UCSD-AML1 (cell line): ENCODE data around the gene ACSM3.
A peak's percentile ranks its signal among the peaks of the same experiment; 100 is the strongest.
"Not testable (repeated sequence)": the region's sequence is repeated elsewhere in the genome, so short reads cannot be mapped to it uniquely, and the experiment has no call there.

Source experiments
- DNase-seq: peaks from one replicate; lab custom pipeline; 2025; ENCODE audit not compliant: unreplicated experiment; lab: John Stamatoyannopoulos, UW

The ACSM3 gene

GRCh38 chr16:20755238-20755637 is 8.6 kb upstream of the ACSM3 start:
- DNase-seq, result no peak

- not testable (repeated sequence) for DNase-seq
These were observed 8.0 kb upstream of the ACSM3 start for GRCh38 chr16:20755799-20756198.

- DNase-seq, result no peak
These were observed 3.5 kb upstream of the ACSM3 start for GRCh38 chr16:20760346-20760745.

GRCh38 chr16:20761175-20761574 is 2.6 kb upstream of the ACSM3 start:
- no peak for DNase-seq

- DNase-seq, result no peak
These were observed 1.2 kb upstream of the ACSM3 start for GRCh38 chr16:20762404-20763123.

GRCh38 chr16:20764448-20764847 is 634 bp downstream of the ACSM3 start:
- DNase-seq, result not testable (repeated sequence)

GRCh38 chr16:20765732-20766131 is 1.9 kb downstream of the ACSM3 start:
- no peak for DNase-seq

- DNase-seq, result no peak
These were observed 2.5 kb downstream of the ACSM3 start for GRCh38 chr16:20766294-20766693.

- DNase-seq, result no peak
These were observed 3.8 kb downstream of the ACSM3 start for GRCh38 chr16:20767577-20767976.

- no peak for DNase-seq
These were observed 4.3 kb downstream of the ACSM3 start for GRCh38 chr16:20768121-20768520.

- DNase-seq, result no peak
These were observed 5.0 kb downstream of the ACSM3 start for GRCh38 chr16:20768818-20769217.

GRCh38 chr16:20773679-20774078 is 9.9 kb downstream of the ACSM3 start:
- DNase-seq, result no peak

GRCh38 chr16:20774703-20775362 is 11.0 kb downstream of the ACSM3 start:
- peak; percentile 77 for DNase-seq

GRCh38 chr16:20781697-20782096 is 17.9 kb downstream of the ACSM3 start:
- DNase-seq, result no peak

GRCh38 chr16:20782470-20782869 is 18.7 kb downstream of the ACSM3 start:
- DNase-seq, result no peak

- DNase-seq, result no peak
These were observed 20.4 kb downstream of the ACSM3 start for GRCh38 chr16:20784204-20784603.

- DNase-seq, result no peak
These were observed 25.3 kb downstream of the ACSM3 start for GRCh38 chr16:20789130-20789529.

- DNase-seq, result no peak
These were observed 28.3 kb downstream of the ACSM3 start for GRCh38 chr16:20791923-20792612.

GRCh38 chr16:20798364-20798763 is 34.5 kb downstream of the ACSM3 start:
- DNase-seq, result no peak

- DNase-seq, result no peak
These were observed 35.8 kb downstream of the ACSM3 start for GRCh38 chr16:20799599-20799998.

- no peak for DNase-seq
These were observed 37.5 kb downstream of the ACSM3 start for GRCh38 chr16:20801278-20801677.

- no peak for DNase-seq
These were observed 39.4 kb downstream of the ACSM3 start for GRCh38 chr16:20803192-20803560.
